Adipocyte (in vitro differentiated cells): ENCODE data around the gene FAM221B.

ENCODE experiments used
- DNase-seq: peaks from one replicate; pipeline ENCODE4 v3.0.0-alpha.2; 2015; ENCODE audit warnings: low read depth
- H3K27me3 ChIP-seq: replicated peaks from 2 replicates; pipeline ENCODE4 v1.7.0; 2013; ENCODE audit warnings: mild to moderate bottlenecking, low read length, moderate library complexity; ENCODE audit not compliant: control insufficient read depth, insufficient read depth
- H3K36me3 ChIP-seq: 2 replicates; pipeline ENCODE4 v1.7.0; 2013; ENCODE audit warnings: low read length, mild to moderate bottlenecking, moderate library complexity; ENCODE audit not compliant: control insufficient read depth, insufficient read depth, severe bottlenecking
- H3K4me1 ChIP-seq: 2 replicates; pipeline ENCODE4 v1.7.0; 2013; ENCODE audit warnings: mild to moderate bottlenecking, low read length, moderate library complexity; ENCODE audit not compliant: control insufficient read depth, insufficient read depth
- H3K4me3 ChIP-seq: 2 replicates; pipeline ENCODE4 v1.7.0; 2013; ENCODE audit warnings: mild to moderate bottlenecking, low read length, moderate library complexity
- H3K9ac ChIP-seq: 2 replicates; pipeline ENCODE4 v1.7.0; 2013; ENCODE audit warnings: mild to moderate bottlenecking, low read length, moderate library complexity
- H3K9me3 ChIP-seq: 2 replicates; pipeline ENCODE4 v1.7.0; 2013; ENCODE audit warnings: mild to moderate bottlenecking, low read length, moderate library complexity; ENCODE audit not compliant: control insufficient read depth

Gene FAM221B

DNA sequence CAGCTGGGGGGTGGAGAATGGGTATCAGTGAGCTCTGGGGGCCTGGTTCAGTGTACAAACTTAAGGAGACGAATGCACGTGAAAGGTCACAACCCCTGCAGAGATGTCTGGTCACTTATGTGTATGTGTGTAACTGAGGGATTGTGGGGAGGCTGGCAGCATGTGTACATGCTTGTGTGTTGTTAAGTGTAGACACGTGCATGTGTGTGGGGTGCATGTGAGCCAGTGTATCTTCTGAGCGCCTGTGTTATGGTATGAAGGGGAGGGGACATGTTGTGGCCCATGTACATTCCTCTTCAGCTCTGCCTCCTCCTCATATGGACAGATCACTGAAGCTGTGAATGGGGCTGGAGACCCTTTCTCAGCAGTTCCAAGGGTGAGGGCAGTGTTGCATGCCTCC is 2.5 kb upstream of the FAM221B start:
- no peak for DNase-seq
- Histone ChIP-seq H3K4me1 (peaks cover 50% of the 10 kb centered on the region), H3K9me3 (no peaks in the 10 kb centered on the region), H3K9ac (no peak overlapping the region), H3K27me3 (no peaks in the 10 kb centered on the region), H3K36me3 (no peaks in the 10 kb centered on the region), H3K4me3 (no peak overlapping the region)

DNA sequence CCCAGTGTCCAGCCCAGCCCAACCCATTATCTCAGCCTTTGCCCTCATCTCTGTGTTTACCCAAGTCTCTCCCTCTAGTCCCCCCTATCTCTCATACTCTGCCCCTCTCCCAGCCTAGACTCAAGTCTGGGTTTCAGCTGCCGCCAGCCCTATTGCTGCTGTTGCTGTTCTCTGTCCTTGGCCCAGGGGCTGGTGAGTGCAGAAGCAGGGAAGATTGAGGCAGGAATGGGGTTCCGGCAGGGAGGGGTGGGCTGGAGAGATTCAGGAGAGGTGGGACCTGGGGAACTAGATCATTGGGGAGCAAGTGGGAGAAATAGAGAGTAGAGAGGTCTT is 1.2 kb upstream of the FAM221B start:
- peaks cover 46% of the 10 kb centered on the region for H3K4me1 ChIP-seq
- no peaks in the 10 kb centered on the region for H3K36me3 ChIP-seq
- no peak for DNase-seq
- H3K27me3 ChIP-seq: no peaks in the 10 kb centered on the region
- peak overlapping the region; percentile 80 for H3K9ac ChIP-seq
- H3K9me3 ChIP-seq: no peaks in the 10 kb centered on the region
- H3K4me3 ChIP-seq: peak overlapping the region; percentile 90

DNA sequence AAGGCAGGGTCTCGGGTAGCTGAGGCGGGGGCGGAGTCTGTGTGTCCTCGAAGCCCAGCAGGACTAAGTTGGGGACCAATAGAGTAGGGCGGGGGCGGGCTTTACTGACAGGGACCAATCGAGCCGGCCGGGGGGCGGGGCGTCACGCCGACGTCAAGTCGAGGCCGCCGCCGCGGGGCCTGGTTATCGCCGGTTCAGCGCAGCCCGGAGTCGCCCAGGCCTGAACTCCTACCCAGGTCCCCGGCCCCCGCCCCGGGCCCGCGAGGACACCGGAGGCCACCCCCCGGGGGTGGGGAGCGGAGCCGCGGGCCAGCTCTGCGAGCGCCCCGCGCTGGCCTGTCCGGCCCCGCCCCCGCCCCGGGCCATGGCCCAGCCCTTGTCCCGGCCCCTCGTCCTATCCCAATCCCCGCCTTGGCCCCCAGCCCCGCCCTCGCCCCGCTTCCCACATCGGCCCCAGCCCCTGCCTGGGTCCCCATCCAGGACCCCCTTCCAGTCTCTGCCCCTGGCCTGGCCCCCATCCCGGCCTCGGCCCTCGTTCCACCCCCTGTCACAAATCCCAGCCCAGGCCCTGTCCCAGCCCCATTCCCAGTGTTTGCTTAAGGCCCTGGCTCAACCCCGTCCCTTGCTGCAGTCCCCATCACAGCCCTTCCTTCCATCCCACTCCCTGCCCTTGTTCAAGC is 692 bp upstream of the FAM221B start, which contains the start of gene TMEM8B:
Gene TMEM8B (plus strand): TSS at position 145 of the 680 bp plus-strand sequence. CDS start 220 bp downstream, at position 365.
- Histone ChIP-seq H3K9ac (peak within 1 kb of the TSS; percentile 92), H3K27me3 (no peaks in the 10 kb centered on the region), H3K4me1 (peaks cover 43% of the 10 kb centered on the region), H3K36me3 (no peaks in the 10 kb centered on the region), H3K9me3 (no peaks in the 10 kb centered on the region), H3K4me3 (peak within 1 kb of the TSS; percentile 90)
- peak; percentile 99 for DNase-seq

DNA sequence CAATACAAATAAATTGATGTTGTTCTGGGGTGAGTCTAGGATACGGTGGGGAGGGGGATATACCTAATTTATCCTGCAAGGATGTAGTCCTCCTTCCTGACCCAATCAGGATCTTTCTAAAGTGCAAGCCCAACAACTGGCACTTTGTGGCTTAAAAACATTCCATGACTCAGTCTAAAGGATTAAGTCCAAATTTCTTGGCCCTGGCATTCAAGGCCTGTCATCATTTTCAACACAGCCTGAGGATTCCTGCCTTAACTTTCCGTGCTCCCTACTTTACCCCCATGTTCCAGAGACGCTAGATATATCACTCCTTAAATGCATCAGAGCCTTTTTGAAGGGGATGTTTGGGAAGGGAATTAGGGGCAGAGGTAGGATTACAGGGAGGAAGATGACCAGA is 1.0 kb downstream of the FAM221B start:
- H3K4me3 ChIP-seq: no peak overlapping the region
- peak; percentile 89 for DNase-seq
- H3K4me1 ChIP-seq: peaks cover 35% of the 10 kb centered on the region
- H3K9me3 ChIP-seq: no peaks in the 10 kb centered on the region
- no peaks in the 10 kb centered on the region for H3K27me3 ChIP-seq
- no peaks in the 10 kb centered on the region for H3K36me3 ChIP-seq
- peak overlapping the region; percentile 44 for H3K9ac ChIP-seq

DNA sequence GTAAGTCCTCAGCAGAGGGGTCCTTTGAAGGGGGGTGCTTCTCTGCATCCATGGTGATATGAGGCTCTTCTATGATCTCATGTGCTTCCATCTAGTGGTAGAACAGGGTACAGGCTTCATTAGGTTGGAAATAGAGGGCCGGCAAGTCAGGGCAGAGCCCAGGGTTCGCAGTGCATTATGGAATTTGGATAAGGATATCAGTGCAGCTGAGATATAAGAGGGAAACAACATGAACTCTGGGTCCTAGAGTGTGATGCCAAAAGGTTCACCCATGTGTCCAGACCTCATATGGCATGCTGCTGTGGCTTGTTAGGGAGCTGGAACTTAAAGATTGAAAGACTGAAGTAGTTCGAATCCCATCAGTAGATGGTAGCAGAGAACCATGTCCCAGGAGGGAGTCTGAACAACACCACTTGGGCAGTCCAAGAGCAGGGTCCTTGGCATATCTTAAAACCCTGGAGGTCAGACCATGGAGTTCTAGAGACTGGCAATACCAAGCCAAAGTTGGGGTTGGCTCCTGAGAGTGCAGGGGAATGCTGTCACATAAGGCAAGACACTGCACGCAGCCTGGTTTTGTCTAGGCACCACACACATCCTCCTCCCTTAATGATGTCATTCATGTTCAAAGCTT is 2.3 kb downstream of the FAM221B start:
- H3K27me3 ChIP-seq: no peaks in the 10 kb centered on the region
- no peak overlapping the region for H3K4me3 ChIP-seq
- peaks cover 35% of the 10 kb centered on the region for H3K4me1 ChIP-seq
- H3K9ac ChIP-seq: peak overlapping the region; percentile 50
- DNase-seq: peak; percentile 82
- no peaks in the 10 kb centered on the region for H3K9me3 ChIP-seq
- H3K36me3 ChIP-seq: no peaks in the 10 kb centered on the region

DNA sequence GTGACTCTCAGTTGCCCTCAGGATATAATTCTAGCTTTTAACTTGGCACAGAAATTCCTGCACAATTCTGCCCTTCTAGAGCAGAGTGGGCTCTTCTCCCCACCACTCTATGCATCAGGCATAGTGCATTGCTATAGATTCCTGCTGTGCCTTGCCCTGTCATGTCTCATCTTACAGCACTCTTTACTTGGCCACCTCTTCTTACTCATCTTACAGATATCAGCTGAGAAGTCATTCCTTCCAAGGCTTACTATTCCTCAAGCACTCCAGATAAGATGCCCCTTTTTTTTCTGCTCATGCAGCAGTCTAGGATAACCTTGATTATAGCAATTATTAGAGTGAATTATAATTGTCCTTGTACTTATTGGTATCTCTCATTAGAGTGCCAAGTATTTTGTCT is 5.6 kb downstream of the FAM221B start:
- peak; percentile 7 for DNase-seq
- H3K9ac ChIP-seq: no peak overlapping the region
- peaks cover 21% of the 10 kb centered on the region for H3K4me1 ChIP-seq
- no peaks in the 10 kb centered on the region for H3K9me3 ChIP-seq
- no peak overlapping the region for H3K4me3 ChIP-seq
- H3K27me3 ChIP-seq: no peaks in the 10 kb centered on the region
- no peaks in the 10 kb centered on the region for H3K36me3 ChIP-seq

DNA sequence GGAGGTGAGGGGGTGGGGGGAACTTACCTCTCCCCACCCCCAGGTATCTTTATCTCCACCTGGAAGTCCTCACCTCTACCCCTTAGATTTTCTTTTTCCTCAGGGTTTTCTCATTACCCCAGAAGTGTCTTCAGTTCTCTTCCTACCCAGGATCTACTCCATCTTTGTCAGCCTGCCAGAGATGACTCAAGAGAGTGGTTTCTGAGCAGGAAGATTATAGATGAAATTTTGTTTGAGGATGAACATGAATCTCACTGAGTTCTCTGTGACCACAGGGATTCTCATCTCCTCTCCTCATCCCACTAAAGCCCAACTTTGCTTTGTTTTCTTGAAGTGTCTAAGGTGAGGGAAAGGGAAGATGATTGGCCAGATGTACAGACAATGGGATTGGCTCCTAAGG is 8.5 kb downstream of the FAM221B start:
- Histone ChIP-seq H3K9me3 (no peaks in the 10 kb centered on the region), H3K4me1 (peaks cover 6% of the 10 kb centered on the region), H3K27me3 (no peaks in the 10 kb centered on the region), H3K4me3 (no peak overlapping the region), H3K9ac (no peak overlapping the region), H3K36me3 (no peaks in the 10 kb centered on the region)
- peak; percentile 63 for DNase-seq

DNA sequence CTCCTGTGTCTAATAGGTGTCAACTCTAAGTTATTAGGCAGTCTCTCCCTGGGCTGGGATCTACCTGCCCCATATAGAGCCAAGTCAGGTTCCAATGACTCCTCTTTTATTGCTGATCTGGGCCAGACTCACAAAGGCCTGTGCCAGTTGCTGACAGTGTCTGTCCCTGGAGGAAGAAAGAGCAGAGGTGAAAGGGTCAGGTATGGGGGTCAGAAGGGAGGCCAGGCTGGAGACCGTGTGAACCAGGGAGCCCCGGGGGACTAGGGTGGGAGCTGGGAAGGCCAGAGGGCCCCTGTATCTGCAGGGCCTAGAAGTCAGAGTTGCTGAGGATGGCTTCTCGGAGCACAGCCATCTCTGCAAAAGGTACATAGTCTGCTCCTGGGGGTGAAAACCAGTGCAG is 10.2 kb downstream of the FAM221B start:
- Histone ChIP-seq H3K9ac (no peak overlapping the region), H3K4me1 (peaks cover 16% of the 10 kb centered on the region), H3K9me3 (no peaks in the 10 kb centered on the region), H3K4me3 (no peak overlapping the region), H3K36me3 (no peaks in the 10 kb centered on the region), H3K27me3 (no peaks in the 10 kb centered on the region)
- no peak for DNase-seq

DNA sequence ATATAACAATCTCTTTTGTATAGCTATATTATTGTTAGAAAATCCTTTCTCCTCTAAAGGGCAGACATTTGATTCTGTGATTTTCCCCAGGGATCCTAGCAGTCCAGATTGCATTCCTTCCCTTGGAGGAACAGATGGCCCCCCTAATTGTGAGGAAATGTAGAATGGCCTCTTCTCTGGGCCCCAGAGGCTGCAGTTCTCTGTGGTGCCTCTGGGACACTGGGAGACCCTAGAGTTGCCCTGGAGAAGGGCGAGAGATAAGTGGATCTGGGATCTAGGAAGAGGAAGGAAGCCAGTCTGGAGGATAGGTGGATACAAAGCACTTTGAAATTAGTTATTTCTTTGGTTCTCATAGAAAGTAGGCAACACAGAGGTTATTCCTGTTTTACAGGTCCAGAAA is 11.8 kb downstream of the FAM221B start:
- no peaks in the 10 kb centered on the region for H3K36me3 ChIP-seq
- no peaks in the 10 kb centered on the region for H3K9me3 ChIP-seq
- peak; percentile 36 for DNase-seq
- no peaks in the 10 kb centered on the region for H3K27me3 ChIP-seq
- H3K4me1 ChIP-seq: peaks cover 30% of the 10 kb centered on the region
- H3K4me3 ChIP-seq: no peak overlapping the region
- H3K9ac ChIP-seq: no peak overlapping the region

DNA sequence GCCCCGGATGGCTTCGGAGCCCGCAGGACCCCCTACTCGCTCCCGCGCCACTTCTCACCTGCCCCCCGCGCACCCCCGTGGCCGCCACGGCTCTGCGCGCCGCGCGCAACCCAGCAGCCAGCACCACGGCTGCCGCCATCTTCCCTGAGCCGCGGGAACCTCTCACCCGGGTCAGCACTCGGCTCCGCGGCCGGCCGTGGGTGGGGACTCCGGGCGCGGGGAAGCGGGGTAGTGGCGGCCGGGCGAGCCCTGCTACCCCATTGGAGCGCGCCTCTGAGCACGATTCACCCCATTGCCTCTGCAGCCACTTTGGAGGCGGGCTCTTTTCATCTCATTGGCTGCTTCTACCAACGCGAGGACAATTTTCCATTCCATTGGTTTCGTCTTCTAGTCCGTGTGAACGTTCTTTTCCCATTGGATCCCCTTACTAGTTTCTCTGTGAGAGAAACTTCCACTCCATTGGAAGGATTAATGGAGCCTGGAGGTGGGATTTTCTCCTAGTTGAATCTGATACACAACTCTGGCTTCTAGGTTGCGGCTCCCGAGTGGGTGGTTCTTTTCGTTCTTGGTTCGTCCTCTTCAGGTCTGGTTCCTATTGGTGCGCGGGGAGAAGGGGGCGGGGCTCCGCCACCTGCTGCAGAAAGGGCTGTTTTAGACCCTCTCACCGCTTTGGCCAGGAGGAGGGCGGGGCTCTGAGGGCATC is 13.5 kb downstream of the FAM221B start, which contains the start of gene HINT2:
Gene HINT2 (minus strand): TSS at position 202 of the 703 bp plus-strand sequence. CDS start 63 bp downstream, at position 139.
- H3K36me3 ChIP-seq: peaks cover 2% of the 10 kb centered on the region
- H3K4me1 ChIP-seq: peaks cover 37% of the 10 kb centered on the region
- H3K9me3 ChIP-seq: no peaks in the 10 kb centered on the region
- peak within 1 kb of the TSS; percentile 89 for H3K4me3 ChIP-seq
- peak; percentile 99 for DNase-seq
- H3K9ac ChIP-seq: peak within 1 kb of the TSS; percentile 95
- H3K27me3 ChIP-seq: no peaks in the 10 kb centered on the region

DNA sequence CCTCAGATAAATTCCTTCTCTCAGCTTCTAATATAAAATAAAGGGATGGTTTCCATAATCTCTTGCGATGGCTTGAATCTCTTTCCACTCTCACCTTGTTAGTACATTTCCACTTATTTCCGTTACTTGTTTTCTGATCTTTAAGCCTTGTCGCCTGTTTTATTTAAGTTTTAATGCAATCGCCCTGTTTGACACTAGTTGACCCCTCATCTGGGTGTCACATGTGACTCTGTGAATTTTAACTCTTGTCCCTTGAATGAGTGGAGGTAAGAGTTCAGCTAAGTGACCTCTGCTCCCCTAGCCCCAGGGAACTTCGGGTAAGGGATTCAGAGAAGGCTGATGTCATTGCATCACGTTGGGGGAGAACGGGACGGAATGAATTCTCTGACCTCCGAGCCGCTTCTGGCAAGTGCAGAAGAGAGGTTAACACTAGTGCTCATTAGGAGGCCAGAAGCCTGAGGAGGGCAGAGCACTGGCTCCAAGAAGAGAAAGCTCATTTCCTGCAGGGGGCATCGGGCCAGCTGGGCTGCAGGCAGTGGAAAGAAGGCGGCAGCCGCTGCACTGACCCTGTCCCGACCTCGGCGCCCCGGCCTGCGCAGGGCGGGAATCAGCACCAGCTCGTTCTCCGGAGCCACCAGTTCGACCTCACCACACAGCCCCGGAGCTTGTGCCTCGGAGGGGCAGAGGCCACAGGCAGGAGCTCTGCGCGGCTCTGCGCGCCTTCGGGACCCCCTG is 14.3 kb downstream of the FAM221B start:
- no peaks in the 10 kb centered on the region for H3K9me3 ChIP-seq
- peaks cover 37% of the 10 kb centered on the region for H3K4me1 ChIP-seq
- H3K27me3 ChIP-seq: no peaks in the 10 kb centered on the region
- peak; percentile 74 for DNase-seq
- H3K9ac ChIP-seq: peak overlapping the region; percentile 95
- H3K4me3 ChIP-seq: peak overlapping the region; percentile 89
- H3K36me3 ChIP-seq: peaks cover 8% of the 10 kb centered on the region
